Central memory CD4-positive, alpha-beta T cell (primary cell): Measurements from ENCODE around the gene TMEM97.
"Not testable (repeated sequence)": the region's sequence is repeated elsewhere in the genome, so short reads cannot be mapped to it uniquely, and the experiment has no call there.

Source experiments
- DNase-seq: peaks from one replicate; pipeline ENCODE4 v3.0.0; 2022
- total RNA-seq, 3 experiments: gene quantifications; one replicate each; lab custom pipeline; 2026; lab: John Stamatoyannopoulos, UW

Gene TMEM97
- total RNA-seq: 2.7 to 47.8 (median 5.9) reads per million in 3 experiments

- DNase-seq: peak; percentile 94
These were observed at the start of gene TMEM97 for GRCh38 chr17:28318759-28319597. TMEM97 (plus strand) TSS chr17:28319200; CDS start chr17:28319240, 40 bp downstream.

GRCh38 chr17:28270055-28270454, 48.9 kb upstream of the TMEM97 start:
- DNase-seq: no peak

- DNase-seq: no peak
These were observed 48.1 kb upstream of the TMEM97 start for GRCh38 chr17:28270926-28271325.

GRCh38 chr17:28271431-28271830, 47.6 kb upstream of the TMEM97 start:
- no peak for DNase-seq

GRCh38 chr17:28272166-28272565, 46.8 kb upstream of the TMEM97 start:
- DNase-seq: no peak

- not testable (repeated sequence) for DNase-seq
These were observed 45.7 kb upstream of the TMEM97 start for GRCh38 chr17:28273341-28273740.

- no peak for DNase-seq
These were observed 44.3 kb upstream of the TMEM97 start for GRCh38 chr17:28274591-28275265.

GRCh38 chr17:28276011-28276410, 43.0 kb upstream of the TMEM97 start:
- no peak for DNase-seq

- no peak for DNase-seq
These were observed 39.6 kb upstream of the TMEM97 start for GRCh38 chr17:28279411-28279810.

- DNase-seq: no peak
These were observed 38.2 kb upstream of the TMEM97 start for GRCh38 chr17:28280826-28281225.

- no peak for DNase-seq
These were observed 36.4 kb upstream of the TMEM97 start for GRCh38 chr17:28282596-28282995.

GRCh38 chr17:28285965-28286364, 33.0 kb upstream of the TMEM97 start:
- no peak for DNase-seq

GRCh38 chr17:28290703-28291102, 28.3 kb upstream of the TMEM97 start:
- DNase-seq: no peak

- no peak for DNase-seq
These were observed 27.1 kb upstream of the TMEM97 start for GRCh38 chr17:28291780-28292330.

GRCh38 chr17:28292878-28293277, 26.1 kb upstream of the TMEM97 start:
- DNase-seq: not testable (repeated sequence)

- DNase-seq: no peak
These were observed 25.0 kb upstream of the TMEM97 start for GRCh38 chr17:28293994-28294393.

GRCh38 chr17:28295677-28296578, 23.1 kb upstream of the TMEM97 start:
- DNase-seq: no peak

- DNase-seq: no peak
These were observed 20.6 kb upstream of the TMEM97 start for GRCh38 chr17:28298449-28298848.

GRCh38 chr17:28306954-28307401, 12.0 kb upstream of the TMEM97 start:
- no peak for DNase-seq

- DNase-seq: no peak
These were observed 5.2 kb upstream of the TMEM97 start for GRCh38 chr17:28313841-28314240.

GRCh38 chr17:28315846-28316705, 2.9 kb upstream of the TMEM97 start:
- no peak for DNase-seq
